NB4 (cell line): ENCODE results near the gene ZNF516.

Experiments used
- DNase-seq: peaks from one replicate; pipeline ENCODE4 v3.0.0; 2010; ENCODE audit warnings: low read depth
- H3K4me3 ChIP-seq: one replicate; pipeline ENCODE4 v1.5.1; 2011; ENCODE audit warnings: mild to moderate bottlenecking, low read depth, low read length, moderate library complexity
- CTCF ChIP-seq: IDR thresholded peaks from one replicate; pipeline ENCODE4 v1.5.1; 2012; ENCODE audit warnings: low read depth, low read length
- MAX ChIP-seq: IDR thresholded peaks from 2 replicates; pipeline ENCODE4 v1.6.1; 2011; ENCODE audit warnings: low read depth, low read length
- MYC ChIP-seq: IDR thresholded peaks from 2 replicates; pipeline ENCODE4 v1.6.1; 2011; ENCODE audit warnings: low read depth, low read length
- POLR2A ChIP-seq: IDR thresholded peaks from 2 replicates; pipeline ENCODE4 v1.6.1; 2011; ENCODE audit warnings: mild to moderate bottlenecking; ENCODE audit not compliant: insufficient read length; ENCODE audit errors: extremely low read depth

ZNF516 gene

GRCh38 chr18:76489081-76489480 is 6.0 kb downstream of the ZNF516 start:
- TF ChIP-seq POLR2A (no peak), MAX (no peak), CTCF (no peak), MYC (no peak)
- no peak for DNase-seq
- peak overlapping the region; percentile 77 for H3K4me3 ChIP-seq

- TF ChIP-seq POLR2A, result no peak
- no peak for TF ChIP-seq CTCF
- TF ChIP-seq MYC, result no peak
- TF ChIP-seq MAX, result no peak
- H3K4me3 ChIP-seq, result peak overlapping the region; percentile 16
- no peak for DNase-seq
Observed at GRCh38 chr18:76488190-76488589, 6.9 kb downstream of the ZNF516 start.

GRCh38 chr18:76487782-76488181 is 7.3 kb downstream of the ZNF516 start:
- DNase-seq, result peak; percentile 42
- H3K4me3 ChIP-seq, result peak overlapping the region; percentile 16
- TF ChIP-seq CTCF, result no peak
- no peak for TF ChIP-seq POLR2A
- TF ChIP-seq MAX, result no peak
- TF ChIP-seq MYC, result no peak

GRCh38 chr18:76487070-76487469 is 8.0 kb downstream of the ZNF516 start:
- DNase-seq, result no peak
- H3K4me3 ChIP-seq, result no peak overlapping the region
- TF ChIP-seq CTCF, result no peak
- TF ChIP-seq MAX, result no peak
- TF ChIP-seq MYC, result no peak
- TF ChIP-seq POLR2A, result no peak

- TF ChIP-seq POLR2A (no peak), MAX (no peak), CTCF (no peak)
- no peak for DNase-seq
- no peak overlapping the region for H3K4me3 ChIP-seq
Observed at GRCh38 chr18:76486574-76486973, 8.5 kb downstream of the ZNF516 start.

GRCh38 chr18:76486038-76486437 is 9.0 kb downstream of the ZNF516 start:
- no peak for TF ChIP-seq MAX
- no peak for TF ChIP-seq CTCF
- no peak overlapping the region for H3K4me3 ChIP-seq
- DNase-seq, result no peak
